Astrocyte (in vitro differentiated cells and primary cell): ENCODE data around the gene SPATA13. TPM values are rescaled to one million over a fixed set of nuclear protein-coding genes. Genes with fewer than 3 reads are reported as not detected.

Experiments used
- DNase-seq: peaks from one replicate; pipeline ENCODE4 v3.0.0-alpha.2; 2010; ENCODE audit warnings: low read depth
- FAIRE-seq: peaks from 2 replicates; lab custom pipeline; 2011; peaks lifted over from hg19 to GRCh38; lab: Jason Lieb, UNC
- H2AFZ ChIP-seq: 2 replicates; pipeline ENCODE4 v1.6.0; 2012; ENCODE audit warnings: low read depth, low read length, inconsistent platforms
- H3K27ac ChIP-seq: 2 replicates; pipeline ENCODE4 v1.5.1; 2011; ENCODE audit warnings: low read depth, low read length, inconsistent platforms
- H3K27me3 ChIP-seq: 2 replicates; pipeline ENCODE4 v1.6.0; 2011; ENCODE audit warnings: low read length, inconsistent platforms; ENCODE audit not compliant: insufficient read depth
- H3K36me3 ChIP-seq: 2 replicates; pipeline ENCODE4 v1.5.1; 2011; ENCODE audit warnings: low read length, inconsistent platforms; ENCODE audit not compliant: insufficient read depth
- H3K4me1 ChIP-seq: 2 replicates; pipeline ENCODE4 v1.5.1; 2011; ENCODE audit warnings: low read length, inconsistent platforms; ENCODE audit not compliant: insufficient read depth
- H3K4me2 ChIP-seq: 2 replicates; pipeline ENCODE4 v1.6.0; 2012; ENCODE audit warnings: low read length, inconsistent platforms
- H3K4me3 ChIP-seq: 2 replicates; pipeline ENCODE4 v1.5.1; 2011; ENCODE audit warnings: low read depth, mild to moderate bottlenecking, low read length, inconsistent platforms; ENCODE audit not compliant: insufficient read depth
- H3K79me2 ChIP-seq: 2 replicates; pipeline ENCODE4 v1.6.0; 2012; ENCODE audit warnings: mild to moderate bottlenecking, low read length, inconsistent platforms; ENCODE audit not compliant: insufficient read depth
- H3K9ac ChIP-seq: 2 replicates; pipeline ENCODE4 v1.6.0; 2012; ENCODE audit warnings: mild to moderate bottlenecking, low read length, inconsistent platforms
- H3K9me3 ChIP-seq: 2 replicates; pipeline ENCODE4 v1.5.1; 2012; ENCODE audit warnings: low read depth, mild to moderate bottlenecking, low read length, inconsistent platforms; ENCODE audit not compliant: insufficient read depth
- H4K20me1 ChIP-seq: 2 replicates; pipeline ENCODE4 v1.6.0; 2012; ENCODE audit warnings: low read length, inconsistent platforms; ENCODE audit not compliant: insufficient read depth
- H3K27ac Mint-ChIP-seq: one replicate; pipeline ENCODE4 v1.8.0; 2021; ENCODE audit warnings: mild to moderate bottlenecking, mixed read lengths; ENCODE audit not compliant: unreplicated experiment
- H3K27me3 Mint-ChIP-seq: one replicate; pipeline ENCODE4 v1.8.0; 2021; ENCODE audit warnings: low read depth, mixed read lengths; ENCODE audit not compliant: unreplicated experiment
- H3K36me3 Mint-ChIP-seq: one replicate; pipeline ENCODE4 v1.8.0; 2021; ENCODE audit warnings: low read depth, mixed read lengths; ENCODE audit not compliant: unreplicated experiment
- H3K4me1 Mint-ChIP-seq: one replicate; pipeline ENCODE4 v1.8.0; 2021; ENCODE audit warnings: low read depth, mixed read lengths; ENCODE audit not compliant: unreplicated experiment
- H3K4me3 Mint-ChIP-seq: one replicate; pipeline ENCODE4 v1.8.0; 2021; ENCODE audit warnings: mild to moderate bottlenecking, moderate library complexity, mixed read lengths; ENCODE audit not compliant: unreplicated experiment
- H3K9me3 Mint-ChIP-seq: one replicate; pipeline ENCODE4 v1.8.0; 2021; ENCODE audit warnings: mild to moderate bottlenecking, mixed read lengths; ENCODE audit not compliant: unreplicated experiment
- CTCF ChIP-seq: IDR thresholded peaks from 2 replicates; pipeline ENCODE4 v1.5.1; 2011; ENCODE audit warnings: low read depth, mild to moderate bottlenecking, inconsistent platforms, low read length, moderate library complexity; ENCODE audit not compliant: insufficient read depth
- EZH2 ChIP-seq: IDR thresholded peaks from 2 replicates; pipeline ENCODE4 v1.6.1; 2012; ENCODE audit warnings: mild to moderate bottlenecking, low read length, inconsistent platforms; ENCODE audit not compliant: insufficient read depth
- total RNA-seq: library from RNA; stranded (reverse); gene quantifications from 2 replicates; pipeline ENCODE4 v1.2.1, GENCODE V29; 2021

The SPATA13 gene
- total RNA-seq, 1 donor from 2014 or later = 6.2 TPM

GRCh38 chr13:24116131-24116530 is 44.4 kb upstream of the SPATA13 start:
- Mint-ChIP-seq H3K27ac (no peak overlapping the region), H3K4me1 (peaks cover 5% of the 10 kb centered on the region), H3K4me3 (no peak overlapping the region), H3K36me3 (peaks cover 10% of the 10 kb centered on the region), H3K9me3 (no peaks in the 10 kb centered on the region), H3K27me3 (no peaks in the 10 kb centered on the region)
- H3K9me3 ChIP-seq = no peaks in the 10 kb centered on the region
- no peak overlapping the region for H3K27ac ChIP-seq
- no peaks in the 10 kb centered on the region for H3K79me2 ChIP-seq
- H3K4me1 ChIP-seq = peaks cover 7% of the 10 kb centered on the region
- no peak for FAIRE-seq
- no peaks in the 10 kb centered on the region for H3K36me3 ChIP-seq
- peaks cover 7% of the 10 kb centered on the region for H3K27me3 ChIP-seq
- peak; percentile 36 for DNase-seq
- H2AFZ ChIP-seq = no peak overlapping the region
- no peak overlapping the region for H3K4me2 ChIP-seq
- TF ChIP-seq CTCF (no peak), EZH2 (no peak)
- H3K9ac ChIP-seq = no peak overlapping the region
- no peak overlapping the region for H3K4me3 ChIP-seq
- no peaks in the 10 kb centered on the region for H4K20me1 ChIP-seq

GRCh38 chr13:24118576-24118975 is 41.9 kb upstream of the SPATA13 start:
- peaks cover 5% of the 10 kb centered on the region for H3K27me3 Mint-ChIP-seq

More at GRCh38 chr13:24118576-24118975, 41.9 kb upstream of the SPATA13 start:
- no peak for FAIRE-seq
- no peak overlapping the region for H3K4me3 ChIP-seq
- no peaks in the 10 kb centered on the region for H4K20me1 ChIP-seq
- H3K36me3 ChIP-seq = no peaks in the 10 kb centered on the region
- Mint-ChIP-seq H3K4me1 (no peaks in the 10 kb centered on the region), H3K4me3 (no peak overlapping the region), H3K36me3 (peaks cover 10% of the 10 kb centered on the region), H3K27ac (no peak overlapping the region), H3K9me3 (no peaks in the 10 kb centered on the region)
- H3K9ac ChIP-seq = no peak overlapping the region
- H3K9me3 ChIP-seq = no peaks in the 10 kb centered on the region
- TF ChIP-seq CTCF (no peak), EZH2 (no peak)
- H3K4me1 ChIP-seq = no peaks in the 10 kb centered on the region
- no peak for DNase-seq
- H3K4me2 ChIP-seq = no peak overlapping the region
- H3K27ac ChIP-seq = no peak overlapping the region
- no peaks in the 10 kb centered on the region for H3K79me2 ChIP-seq
- peaks cover 7% of the 10 kb centered on the region for H3K27me3 ChIP-seq
- H2AFZ ChIP-seq = no peak overlapping the region
